ENCODE measurements around the gene PPP6C.
"Not testable (repeated sequence)": the region's sequence is repeated elsewhere in the genome, so short reads cannot be mapped to it uniquely, and the experiment has no call there.

PPP6C gene

GRCh38 chr9:125141251-125141650, 48.4 kb downstream of the PPP6C start:
- DNase-seq = no peak

DNA sequence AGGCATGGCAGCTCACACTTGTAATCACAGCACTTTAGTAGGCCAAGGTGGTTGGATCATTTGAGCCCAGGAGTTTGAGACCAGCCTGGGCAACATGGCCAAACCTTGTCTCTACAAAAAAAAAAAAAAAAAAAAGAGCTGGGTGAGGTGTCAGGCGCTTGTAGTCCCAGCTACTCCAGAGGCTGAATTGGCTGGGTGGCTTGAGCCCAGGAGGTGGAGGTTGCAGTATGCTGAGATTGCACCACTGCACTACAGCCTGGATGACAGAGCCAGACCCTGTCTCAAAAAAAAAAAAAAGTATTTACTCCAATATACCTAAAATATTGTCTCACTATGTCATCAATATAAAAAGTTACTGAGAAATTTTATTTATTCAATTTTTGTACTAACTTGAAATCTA, 49.0 kb downstream of the PPP6C start:
- DNase-seq = no peak

GRCh38 chr9:125137200-125137599, 52.4 kb downstream of the PPP6C start:
- no peak for DNase-seq

- no peak for DNase-seq
These were observed 54.6 kb downstream of the PPP6C start for GRCh38 chr9:125134976-125135375.

GRCh38 chr9:125133403-125134329, 55.9 kb downstream of the PPP6C start:
- DNase-seq = no peak

DNA sequence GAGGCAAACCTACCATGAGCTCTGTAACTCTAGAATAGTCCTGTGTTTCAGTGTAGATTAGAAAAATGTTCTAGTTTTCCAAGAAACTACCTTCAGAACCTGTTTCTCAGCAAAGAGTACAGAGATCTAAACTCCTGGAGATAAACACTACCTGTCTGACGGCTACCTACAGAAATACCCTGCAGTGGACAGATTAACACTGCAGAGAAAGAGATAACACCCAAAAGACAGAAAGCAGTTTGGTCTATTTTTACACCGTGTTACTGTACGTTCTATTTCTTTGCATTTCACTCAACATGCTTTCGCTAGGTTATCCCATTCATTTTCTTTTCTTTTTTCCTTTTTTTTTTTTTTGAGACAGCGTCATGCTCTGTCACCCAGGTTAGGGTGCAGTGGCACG, 57.8 kb downstream of the PPP6C start:
- no peak for DNase-seq

DNA sequence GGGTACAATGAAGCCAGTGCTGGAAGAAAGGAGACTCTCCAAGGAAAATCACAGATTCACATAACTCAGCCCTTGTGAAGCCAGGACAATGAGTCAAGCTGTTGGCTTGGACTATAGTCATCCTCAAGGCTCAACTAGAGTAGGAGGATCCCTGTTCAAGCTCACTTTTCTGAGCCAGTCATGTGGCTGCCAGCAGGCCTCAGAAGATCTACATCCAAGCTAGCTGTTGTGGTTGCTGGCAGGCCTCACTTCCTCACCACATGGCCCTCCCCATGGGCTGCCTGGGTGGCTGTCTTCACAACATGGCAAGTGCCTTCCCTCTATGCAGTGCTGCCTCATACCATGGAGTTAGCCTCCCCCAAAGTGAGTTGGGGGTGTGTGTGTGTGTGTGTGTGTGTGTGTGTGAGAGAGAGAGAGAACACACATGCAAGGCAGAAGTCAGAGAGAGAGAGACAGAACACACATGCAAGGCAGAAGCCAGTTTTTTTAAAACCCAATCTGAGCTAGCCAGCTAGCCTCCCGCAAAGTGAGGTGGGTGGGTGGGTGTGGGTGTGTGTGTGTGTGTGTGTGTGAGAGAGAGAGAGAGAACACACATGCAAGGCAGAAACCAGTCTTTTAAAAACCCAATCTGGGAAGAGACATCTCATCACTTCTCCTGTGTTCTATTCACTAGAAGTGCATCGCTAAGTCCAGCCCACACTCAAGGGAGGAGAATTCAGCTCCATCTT, 63.4 kb downstream of the PPP6C start:
- DNase-seq = no peak

- DNase-seq = no peak
These were observed 64.1 kb downstream of the PPP6C start for GRCh38 chr9:125125523-125125922.

DNA sequence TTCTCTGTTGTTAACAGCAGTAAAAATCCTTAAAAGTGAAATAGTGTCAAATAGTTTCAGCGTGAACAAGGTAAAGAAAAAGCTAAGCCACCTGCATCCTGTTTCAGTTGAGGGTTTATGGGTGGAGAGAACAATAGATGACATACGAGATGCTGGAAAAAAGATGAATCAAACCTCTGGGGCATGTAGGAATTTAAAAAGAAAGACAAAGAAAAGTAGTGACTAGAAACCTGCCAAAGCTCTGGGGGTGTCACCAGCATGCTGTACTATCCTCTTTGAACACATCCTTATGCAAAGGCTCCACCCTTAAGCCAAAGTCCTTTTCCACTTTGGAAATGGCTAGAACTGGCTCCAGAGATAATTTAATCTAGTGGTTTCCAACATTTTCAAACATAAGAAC, 68.5 kb downstream of the PPP6C start:
- DNase-seq = no peak

GRCh38 chr9:125119643-125120286, 69.8 kb downstream of the PPP6C start:
- no peak for DNase-seq

- DNase-seq = not testable (repeated sequence)
These were observed 70.9 kb downstream of the PPP6C start for GRCh38 chr9:125118696-125119095.

- not testable (repeated sequence) for DNase-seq
These were observed 75.1 kb downstream of the PPP6C start for GRCh38 chr9:125114503-125114902.

- DNase-seq = no peak
These were observed 79.1 kb downstream of the PPP6C start for GRCh38 chr9:125110464-125110863.

- DNase-seq = not testable (repeated sequence)
These were observed 81.1 kb downstream of the PPP6C start for GRCh38 chr9:125108541-125108940.

DNA sequence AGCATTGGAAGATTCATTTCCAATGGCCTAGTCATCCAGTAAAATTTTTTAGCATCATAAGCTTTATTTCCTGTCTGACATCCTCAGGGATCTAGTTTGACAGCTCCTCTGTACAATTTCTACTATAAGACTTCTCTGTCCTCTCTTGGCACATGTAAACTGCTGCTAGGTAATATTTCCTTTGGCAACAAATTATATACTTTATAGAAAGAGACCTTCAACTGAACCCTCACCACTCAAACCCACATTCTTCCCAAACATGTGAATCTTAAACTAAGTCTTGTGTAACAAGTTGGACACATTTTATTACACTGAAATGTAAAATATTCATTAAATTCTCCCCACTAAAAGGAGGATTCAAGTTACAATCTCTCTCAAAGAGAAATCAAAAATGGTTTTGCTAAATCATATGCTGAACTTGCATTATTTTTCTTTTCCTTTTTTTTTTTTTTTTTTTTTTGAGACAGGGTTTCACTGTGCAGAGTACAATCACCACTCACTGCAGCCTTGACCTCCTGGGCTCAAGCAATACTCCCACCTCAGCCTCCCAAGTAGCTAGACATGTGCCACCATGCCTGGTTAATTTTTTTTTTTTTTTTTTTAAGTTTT, 83.2 kb downstream of the PPP6C start:
- DNase-seq = no peak

DNA sequence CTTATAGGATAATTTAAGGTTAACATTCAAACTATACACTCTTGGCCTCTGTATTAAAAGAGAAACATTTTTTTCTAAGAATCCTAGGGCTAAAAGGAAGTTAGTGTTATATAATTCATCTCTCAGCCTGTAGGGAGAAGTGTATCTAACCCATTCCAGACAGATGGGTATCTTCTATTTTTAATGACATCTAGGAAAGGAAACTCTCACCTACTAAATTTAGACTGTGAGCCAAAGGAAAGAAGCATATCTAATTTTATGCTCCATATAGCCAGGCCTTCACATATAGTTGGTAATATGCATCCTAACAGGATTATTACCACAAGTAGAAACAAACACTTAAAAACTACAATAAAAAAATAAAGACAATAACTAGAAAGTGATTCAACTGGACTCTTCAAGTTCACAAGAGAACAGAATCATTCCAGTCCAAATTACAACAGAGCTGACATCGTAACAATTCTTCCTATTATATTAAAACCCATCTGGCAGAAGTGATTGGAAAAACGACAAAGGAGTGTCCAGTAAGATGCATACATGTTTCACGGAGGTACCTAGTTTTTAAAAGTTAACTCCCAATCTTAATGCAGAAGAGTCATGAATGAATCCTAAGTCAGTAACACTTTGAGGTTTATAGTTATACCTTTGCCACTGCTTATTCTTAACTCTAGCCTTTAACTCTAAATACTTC, 85.7 kb downstream of the PPP6C start:
- no peak for DNase-seq

GRCh38 chr9:125103021-125103420, 86.6 kb downstream of the PPP6C start:
- no peak for DNase-seq

- DNase-seq = no peak
These were observed 88.8 kb downstream of the PPP6C start for GRCh38 chr9:125100822-125101221.

- DNase-seq = no peak
These were observed 89.8 kb downstream of the PPP6C start for GRCh38 chr9:125099816-125100215.

Measured in NCI-H1930 (cell line).